MM.1S (cell line): ENCODE data around the gene RDH13.

Source experiments
- DNase-seq: peaks from one replicate; pipeline ENCODE4 v3.0.0-alpha.2; 2015
- H2AFZ ChIP-seq: fragments of 300-600 bp; sonication (generic); 2 replicates; pipeline ENCODE4 v1.6.0; 2016; ENCODE audit warnings: antibody characterized with exemption, low read length
- H3F3A ChIP-seq: fragments of 300-600 bp; sonication (generic); 2 replicates; pipeline ENCODE4 v1.6.1; 2016; ENCODE audit warnings: mild to moderate bottlenecking, antibody characterized with exemption, low read length, moderate library complexity, mixed read lengths; ENCODE audit not compliant: insufficient read depth
- H3K27ac ChIP-seq: fragments of 300-600 bp; sonication (generic); 2 replicates; pipeline ENCODE4 v1.5.1; 2016; ENCODE audit warnings: mild to moderate bottlenecking, low read length
- H3K27me3 ChIP-seq: fragments of 300-600 bp; sonication (generic); replicated peaks from 2 replicates; pipeline ENCODE4 v1.6.0; 2016; ENCODE audit warnings: low read length; ENCODE audit not compliant: insufficient read depth
- H3K36me3 ChIP-seq: fragments of 300-600 bp; sonication (generic); replicated peaks from 2 replicates; pipeline ENCODE4 v1.6.1; 2016; ENCODE audit warnings: mild to moderate bottlenecking, low read length, mixed read lengths; ENCODE audit not compliant: insufficient read depth
- H3K4me1 ChIP-seq: fragments of 300-600 bp; sonication (generic); 2 replicates; pipeline ENCODE4 v1.6.1; 2016; ENCODE audit warnings: low read length, mixed read lengths
- H3K4me2 ChIP-seq: fragments of 300-600 bp; sonication (generic); 2 replicates; pipeline ENCODE4 v1.6.0; 2016; ENCODE audit warnings: low read depth, low read length
- H3K4me3 ChIP-seq: fragments of 300-600 bp; sonication (generic); 2 replicates; pipeline ENCODE4 v1.5.1; 2016; ENCODE audit warnings: low read length, mixed read lengths
- H3K79me2 ChIP-seq: fragments of 300-600 bp; sonication (generic); 2 replicates; pipeline ENCODE4 v1.6.1; 2016; ENCODE audit warnings: mixed run types, low read length, mixed read lengths
- H3K9ac ChIP-seq: fragments of 300-600 bp; sonication (generic); 2 replicates; pipeline ENCODE4 v1.6.1; 2016; ENCODE audit warnings: low read length, mixed read lengths
- H3K9me2 ChIP-seq: fragments of 300-600 bp; sonication (generic); replicated peaks from 2 replicates; pipeline ENCODE4 v1.6.1; 2016; ENCODE audit warnings: mild to moderate bottlenecking, low read length, mixed read lengths; ENCODE audit not compliant: insufficient read depth
- H3K9me3 ChIP-seq: fragments of 300-600 bp; sonication (generic); replicated peaks from 2 replicates; pipeline ENCODE4 v1.6.1; 2016; ENCODE audit warnings: mild to moderate bottlenecking, low read length, mixed read lengths; ENCODE audit not compliant: insufficient read depth
- H4K20me1 ChIP-seq: fragments of 300-600 bp; sonication (generic); 2 replicates; pipeline ENCODE4 v1.6.1; 2016; ENCODE audit warnings: mild to moderate bottlenecking, low read length, moderate library complexity, mixed read lengths; ENCODE audit not compliant: insufficient read depth
- CTCF ChIP-seq: fragments of 300-600 bp; sonication (generic); IDR thresholded peaks from 2 replicates; pipeline ENCODE4 v1.5.1; 2016; ENCODE audit warnings: antibody characterized with exemption, low read length, mixed read lengths
- EZH2 ChIP-seq: fragments of 300-600 bp; sonication (generic); optimal IDR thresholded peaks from 2 replicates; pipeline ENCODE3; 2017; ENCODE audit warnings: low read depth, mild to moderate bottlenecking, antibody characterized with exemption, low read length, mixed read lengths
- EZH2phosphoT487 ChIP-seq: fragments of 300-600 bp; sonication (generic); IDR thresholded peaks from 2 replicates; pipeline ENCODE4 v1.6.1; 2018; ENCODE audit warnings: antibody characterized with exemption, low read length

The RDH13 gene

GRCh38 chr19:54995561-54995960 lies 67.4 kb downstream of the RDH13 start:
- no peak overlapping the region for H3K27ac ChIP-seq
- no peak overlapping the region for H3K4me3 ChIP-seq
- no peak overlapping the region for H3K4me2 ChIP-seq
- no peaks in the 10 kb centered on the region for H3K9me3 ChIP-seq
- peaks cover 14% of the 10 kb centered on the region for H3K27me3 ChIP-seq
- no peak overlapping the region for H2AFZ ChIP-seq
- H4K20me1 ChIP-seq = no peaks in the 10 kb centered on the region
- no peaks in the 10 kb centered on the region for H3F3A ChIP-seq
- no peaks in the 10 kb centered on the region for H3K79me2 ChIP-seq
- no peak for TF ChIP-seq EZH2
- no peak for TF ChIP-seq EZH2phosphoT487
- TF ChIP-seq CTCF = no peak
- H3K9me2 ChIP-seq = no peaks in the 10 kb centered on the region
- no peaks in the 10 kb centered on the region for H3K36me3 ChIP-seq
- H3K4me1 ChIP-seq = no peaks in the 10 kb centered on the region
- DNase-seq = no peak
- H3K9ac ChIP-seq = no peak overlapping the region
